Measurements from ENCODE around the gene MLC1. TPM values are rescaled to one million over a fixed set of nuclear protein-coding genes. Genes with fewer than 3 reads are reported as not detected.
"Not testable (repeated sequence)": the region's sequence is repeated elsewhere in the genome, so short reads cannot be mapped to it uniquely, and the experiment has no call there.

The MLC1 gene
- total and polyA plus RNA-seq, 2 donors = 0.09 to 2.4 TPM

GRCh38 chr22:50089682-50090411 lies 4.6 kb upstream of the MLC1 start, which contains the start of gene MOV10L1:
Gene MOV10L1 (plus strand): TSS chr22:50090006. CDS start chr22:50090089, 83 bp downstream.
- 51% methylated on average over 83 of the region's 83 CpGs for WGBS
- no peaks in the 10 kb centered on the region for H3K36me3 ChIP-seq (ENCODE audit: insufficient read depth)
- no peak for DNase-seq (ENCODE audit: extremely low spot score)
- H3K27ac ChIP-seq (ENCODE audit: low read depth) = no peak within 1 kb of the TSS
- no peak within 1 kb of the TSS for H3K4me3 ChIP-seq (ENCODE audit: low read depth, low read length)
- no peaks in the 10 kb centered on the region for H3K4me1 ChIP-seq (ENCODE audit: insufficient read depth)

GRCh38 chr22:50089231-50089630 lies 4.0 kb upstream of the MLC1 start:
- 86% methylated on average over 11 of the region's 11 CpGs for WGBS
- no peak overlapping the region for H3K4me3 ChIP-seq (ENCODE audit: low read depth, low read length)
- no peak for DNase-seq (ENCODE audit: extremely low spot score)

GRCh38 chr22:50088096-50088495 lies 2.9 kb upstream of the MLC1 start:
- Histone ChIP-seq H3K4me3 (ENCODE audit: low read depth, low read length) (no peak overlapping the region), H3K4me1 (ENCODE audit: insufficient read depth) (no peaks in the 10 kb centered on the region), H3K36me3 (ENCODE audit: insufficient read depth) (no peaks in the 10 kb centered on the region), H3K27ac (ENCODE audit: low read depth) (no peak overlapping the region)
- 95% methylated on average over 12 of the region's 12 CpGs for WGBS
- DNase-seq (ENCODE audit: extremely low spot score) = no peak

More at GRCh38 chr22:50089231-50089630, 4.0 kb upstream of the MLC1 start:
- H3K36me3 ChIP-seq (ENCODE audit: insufficient read depth) = no peaks in the 10 kb centered on the region
- no peaks in the 10 kb centered on the region for H3K4me1 ChIP-seq (ENCODE audit: insufficient read depth)
- no peak overlapping the region for H3K27ac ChIP-seq (ENCODE audit: low read depth)

- no peak overlapping the region for H3K4me3 ChIP-seq (ENCODE audit: low read depth, low read length)
- H3K27ac ChIP-seq (ENCODE audit: low read depth) = no peak overlapping the region
- H3K36me3 ChIP-seq (ENCODE audit: insufficient read depth) = no peaks in the 10 kb centered on the region
- H3K4me1 ChIP-seq (ENCODE audit: insufficient read depth) = no peaks in the 10 kb centered on the region
- no peak for DNase-seq (ENCODE audit: extremely low spot score)
- WGBS = 95% methylated on average over 12 of the region's 12 CpGs
Measured at GRCh38 chr22:50087646-50088045, 2.4 kb upstream of the MLC1 start.

- not testable (repeated sequence) for H3K27ac ChIP-seq (ENCODE audit: low read depth); DNase-seq (ENCODE audit: extremely low spot score); H3K4me3 ChIP-seq (ENCODE audit: low read depth, low read length); H3K4me1 ChIP-seq (ENCODE audit: insufficient read depth); H3K36me3 ChIP-seq (ENCODE audit: insufficient read depth)
- WGBS = 78% methylated on average over 4 of the region's 4 CpGs
Measured at GRCh38 chr22:50086975-50087374, 1.7 kb upstream of the MLC1 start.

GRCh38 chr22:50086526-50086925 lies 1.3 kb upstream of the MLC1 start:
- Histone ChIP-seq H3K27ac (ENCODE audit: low read depth) (no peak overlapping the region), H3K36me3 (ENCODE audit: insufficient read depth) (no peaks in the 10 kb centered on the region), H3K4me1 (ENCODE audit: insufficient read depth) (no peaks in the 10 kb centered on the region), H3K4me3 (ENCODE audit: low read depth, low read length) (no peak overlapping the region)
- DNase-seq (ENCODE audit: extremely low spot score) = peak; percentile 14
- 45% methylated on average over 5 of the region's 5 CpGs for WGBS

- H3K36me3 ChIP-seq (ENCODE audit: insufficient read depth) = no peaks in the 10 kb centered on the region
- H3K4me3 ChIP-seq (ENCODE audit: low read depth, low read length) = no peak overlapping the region
- no peaks in the 10 kb centered on the region for H3K4me1 ChIP-seq (ENCODE audit: insufficient read depth)
- DNase-seq (ENCODE audit: extremely low spot score) = no peak
- 77% methylated on average over 16 of the region's 16 CpGs for WGBS
- H3K27ac ChIP-seq (ENCODE audit: low read depth) = no peak overlapping the region
Measured at GRCh38 chr22:50084614-50085021, 608 bp downstream of the MLC1 start.

GRCh38 chr22:50084080-50084477 lies 1.1 kb downstream of the MLC1 start:
- Histone ChIP-seq H3K27ac (ENCODE audit: low read depth) (no peak overlapping the region), H3K36me3 (ENCODE audit: insufficient read depth) (no peaks in the 10 kb centered on the region), H3K4me1 (ENCODE audit: insufficient read depth) (no peaks in the 10 kb centered on the region), H3K4me3 (ENCODE audit: low read depth, low read length) (no peak overlapping the region)
- WGBS = 85% methylated on average over 10 of the region's 10 CpGs
- no peak for DNase-seq (ENCODE audit: extremely low spot score)

GRCh38 chr22:50083462-50084079 lies 1.7 kb downstream of the MLC1 start:
- H3K4me3 ChIP-seq (ENCODE audit: low read depth, low read length) = no peak overlapping the region
- H3K4me1 ChIP-seq (ENCODE audit: insufficient read depth) = no peaks in the 10 kb centered on the region
- no peak for DNase-seq (ENCODE audit: extremely low spot score)
- H3K27ac ChIP-seq (ENCODE audit: low read depth) = no peak overlapping the region
- 76% methylated on average over 18 of the region's 18 CpGs for WGBS
- no peaks in the 10 kb centered on the region for H3K36me3 ChIP-seq (ENCODE audit: insufficient read depth)

GRCh38 chr22:50082961-50083461 lies 2.2 kb downstream of the MLC1 start:
- Histone ChIP-seq H3K4me1 (ENCODE audit: insufficient read depth) (no peaks in the 10 kb centered on the region), H3K36me3 (ENCODE audit: insufficient read depth) (no peaks in the 10 kb centered on the region), H3K27ac (ENCODE audit: low read depth) (no peak overlapping the region), H3K4me3 (ENCODE audit: low read depth, low read length) (no peak overlapping the region)
- no peak for DNase-seq (ENCODE audit: extremely low spot score)
- 83% methylated on average over 21 of the region's 21 CpGs for WGBS

- Histone ChIP-seq H3K4me3 (ENCODE audit: low read depth, low read length) (no peak overlapping the region), H3K4me1 (ENCODE audit: insufficient read depth) (no peaks in the 10 kb centered on the region), H3K27ac (ENCODE audit: low read depth) (no peak overlapping the region), H3K36me3 (ENCODE audit: insufficient read depth) (no peaks in the 10 kb centered on the region)
- no peak for DNase-seq (ENCODE audit: extremely low spot score)
- WGBS = 93% methylated on average over 18 of the region's 18 CpGs
Measured at GRCh38 chr22:50082197-50082715, 3.0 kb downstream of the MLC1 start.

GRCh38 chr22:50081426-50082196 lies 3.6 kb downstream of the MLC1 start:
- H3K4me3 ChIP-seq (ENCODE audit: low read depth, low read length) = no peak overlapping the region
- no peaks in the 10 kb centered on the region for H3K4me1 ChIP-seq (ENCODE audit: insufficient read depth)
- WGBS = 93% methylated on average over 27 of the region's 27 CpGs
- no peak for DNase-seq (ENCODE audit: extremely low spot score)
- H3K36me3 ChIP-seq (ENCODE audit: insufficient read depth) = no peaks in the 10 kb centered on the region
- H3K27ac ChIP-seq (ENCODE audit: low read depth) = no peak overlapping the region

- WGBS = 84% methylated on average over 13 of the region's 13 CpGs
- no peak overlapping the region for H3K27ac ChIP-seq (ENCODE audit: low read depth)
- H3K4me1 ChIP-seq (ENCODE audit: insufficient read depth) = no peaks in the 10 kb centered on the region
Measured at GRCh38 chr22:50080077-50080465, 5.2 kb downstream of the MLC1 start.

More at GRCh38 chr22:50080077-50080465, 5.2 kb downstream of the MLC1 start:
- H3K4me3 ChIP-seq (ENCODE audit: low read depth, low read length) = no peak overlapping the region
- DNase-seq (ENCODE audit: extremely low spot score) = no peak
- H3K36me3 ChIP-seq (ENCODE audit: insufficient read depth) = no peaks in the 10 kb centered on the region
